Epithelial cell of proximal tubule (primary cell): ENCODE results near the gene TEX22. TPM values are rescaled to one million over a fixed set of nuclear protein-coding genes. Genes with fewer than 3 reads are reported as not detected.

Source experiments
- DNase-seq: peaks from one replicate; pipeline ENCODE4 v3.0.0-alpha.2; 2011; ENCODE audit warnings: low read depth
- H3K4me3 ChIP-seq: 2 replicates; pipeline ENCODE4 v1.5.1; 2011; ENCODE audit warnings: low read depth, mild to moderate bottlenecking, low read length
- CTCF ChIP-seq: conservative IDR thresholded peaks from 2 replicates; pipeline ENCODE4 v1.5.1; 2012; ENCODE audit warnings: low read depth, mild to moderate bottlenecking, low read length
- total RNA-seq: library from RNA; depleted of rRNA; stranded (reverse); fragments of >200 nt; gene quantifications from 2 replicates; pipeline ENCODE4 v1.2.3, GENCODE V29; 2015

The TEX22 gene
- 0.29 TPM in 1 of 2 replicates, not detected in the other for total RNA-seq

GRCh38 chr14:105398044-105398725 is at the start of gene TEX22:
Gene TEX22, plus strand, starts transcription at chr14:105398538. Its CDS starts 803 bp downstream, at chr14:105399341.
- TF ChIP-seq CTCF, result no peak
- H3K4me3 ChIP-seq, result peak within 1 kb of the TSS; percentile 90
- no peak for DNase-seq

- no peak for TF ChIP-seq CTCF
- DNase-seq, result no peak
- H3K4me3 ChIP-seq, result no peak overlapping the region
These were observed 49.2 kb upstream of the TEX22 start for GRCh38 chr14:105348945-105349699.

GRCh38 chr14:105349992-105350391 is 48.3 kb upstream of the TEX22 start:
- H3K4me3 ChIP-seq, result no peak overlapping the region
- DNase-seq, result no peak
- no peak for TF ChIP-seq CTCF

- no peak for TF ChIP-seq CTCF
- no peak for DNase-seq
- H3K4me3 ChIP-seq, result no peak overlapping the region
These were observed 47.7 kb upstream of the TEX22 start for GRCh38 chr14:105350450-105351244.

- no peak overlapping the region for H3K4me3 ChIP-seq
- no peak for DNase-seq
- no peak for TF ChIP-seq CTCF
These were observed 46.9 kb upstream of the TEX22 start for GRCh38 chr14:105351410-105351809.

GRCh38 chr14:105351920-105352851 is 46.2 kb upstream of the TEX22 start:
- peak; percentile 45 for DNase-seq
- no peak overlapping the region for H3K4me3 ChIP-seq
- TF ChIP-seq CTCF, result peak; percentile 90
